ENCODE data around the gene SLC9A1.

The SLC9A1 gene

DNA sequence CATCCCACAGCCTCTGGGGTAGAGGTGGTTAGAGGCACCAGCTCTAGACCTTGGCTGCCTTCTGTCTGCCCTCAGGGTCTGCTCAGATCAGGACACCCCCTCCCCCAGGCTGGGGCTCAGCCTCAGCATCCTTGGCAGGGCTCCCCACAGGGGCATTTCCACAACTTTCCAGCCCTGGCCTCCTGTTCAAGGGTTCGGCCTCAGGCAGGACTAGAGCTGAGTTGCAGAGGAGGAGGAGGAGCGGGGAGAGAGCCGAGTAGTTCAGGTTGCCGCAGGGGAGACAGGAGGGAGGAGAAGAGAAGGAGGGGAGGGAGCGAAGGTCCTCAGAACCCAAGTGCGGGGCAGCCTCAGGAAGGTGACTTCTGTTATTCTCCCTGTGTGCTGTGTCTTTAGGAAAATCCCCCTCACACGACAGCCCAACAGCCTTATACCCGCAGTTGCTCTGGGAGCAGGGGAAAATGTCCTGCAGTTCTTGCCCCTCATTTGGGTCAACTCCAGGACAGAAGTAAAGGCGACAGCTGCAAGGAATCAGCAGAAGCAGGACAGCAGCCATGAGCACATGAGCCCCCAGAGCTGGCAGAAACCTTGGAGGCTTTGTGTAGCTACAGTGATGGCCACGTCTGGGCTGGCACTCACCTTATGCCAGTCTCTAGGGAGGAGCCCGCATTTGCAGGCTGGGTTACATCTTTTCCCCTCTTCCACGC, 95.8 kb downstream of the SLC9A1 start:
- no peak for DNase-seq

DNA sequence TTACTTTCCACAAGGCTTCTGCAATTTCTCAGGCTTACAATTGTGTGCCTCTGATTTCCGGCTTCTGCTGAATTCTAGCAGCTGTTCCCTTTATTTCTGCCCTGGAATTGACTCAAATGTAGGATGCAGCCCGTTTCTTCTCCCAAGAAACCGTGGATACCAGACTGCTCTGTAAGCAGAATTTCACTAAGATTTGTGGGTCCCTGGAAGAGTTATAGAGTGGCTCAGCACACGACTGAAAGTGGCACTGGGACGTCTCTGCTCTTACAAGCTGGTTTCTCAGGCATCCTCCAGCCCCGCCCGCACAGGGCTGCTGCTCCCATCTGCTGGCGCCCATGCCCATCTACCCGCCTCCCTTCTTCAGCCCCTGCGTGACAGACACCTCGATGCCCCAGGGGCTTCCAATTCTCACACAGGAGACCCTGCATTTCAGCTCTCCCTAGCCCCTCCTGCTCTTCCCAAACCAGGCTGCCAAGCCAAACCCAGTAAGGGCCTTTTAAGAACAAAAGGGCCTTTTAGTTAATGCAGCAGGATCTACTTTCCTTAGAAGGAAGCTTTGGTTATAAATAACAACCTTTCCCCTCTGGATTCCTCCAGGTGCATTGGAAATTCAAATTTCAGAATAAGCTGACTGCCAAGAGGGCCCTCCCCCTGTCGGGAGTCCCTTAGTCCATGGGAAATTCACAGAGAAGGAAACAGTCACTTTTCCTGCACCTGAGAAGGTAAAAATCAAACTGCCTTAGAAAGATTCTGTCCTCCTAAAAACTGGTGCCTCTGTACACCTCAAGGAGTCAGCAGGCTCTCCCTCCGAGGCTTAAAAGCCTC, 96.9 kb downstream of the SLC9A1 start:
- no peak for DNase-seq

DNA sequence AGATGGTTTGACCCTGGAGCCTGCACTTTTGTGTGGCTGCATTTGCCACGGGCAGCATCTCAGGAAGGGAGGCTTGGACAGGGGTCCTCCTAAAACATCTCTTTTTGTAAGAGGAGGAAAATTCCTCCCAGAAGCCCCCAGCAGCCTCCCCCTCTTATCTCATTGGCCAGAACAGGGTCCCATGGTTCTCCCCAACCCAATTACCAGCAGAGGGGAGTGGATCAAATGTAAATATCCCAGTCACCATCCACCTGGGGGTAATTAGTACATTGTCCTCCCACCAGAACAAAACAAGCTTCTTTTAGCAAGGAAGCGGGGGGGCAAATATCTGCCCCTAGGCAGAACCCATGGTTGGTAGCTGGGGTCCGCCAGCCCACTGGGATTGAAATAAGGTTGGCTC, 97.5 kb downstream of the SLC9A1 start:
- no peak for DNase-seq

DNA sequence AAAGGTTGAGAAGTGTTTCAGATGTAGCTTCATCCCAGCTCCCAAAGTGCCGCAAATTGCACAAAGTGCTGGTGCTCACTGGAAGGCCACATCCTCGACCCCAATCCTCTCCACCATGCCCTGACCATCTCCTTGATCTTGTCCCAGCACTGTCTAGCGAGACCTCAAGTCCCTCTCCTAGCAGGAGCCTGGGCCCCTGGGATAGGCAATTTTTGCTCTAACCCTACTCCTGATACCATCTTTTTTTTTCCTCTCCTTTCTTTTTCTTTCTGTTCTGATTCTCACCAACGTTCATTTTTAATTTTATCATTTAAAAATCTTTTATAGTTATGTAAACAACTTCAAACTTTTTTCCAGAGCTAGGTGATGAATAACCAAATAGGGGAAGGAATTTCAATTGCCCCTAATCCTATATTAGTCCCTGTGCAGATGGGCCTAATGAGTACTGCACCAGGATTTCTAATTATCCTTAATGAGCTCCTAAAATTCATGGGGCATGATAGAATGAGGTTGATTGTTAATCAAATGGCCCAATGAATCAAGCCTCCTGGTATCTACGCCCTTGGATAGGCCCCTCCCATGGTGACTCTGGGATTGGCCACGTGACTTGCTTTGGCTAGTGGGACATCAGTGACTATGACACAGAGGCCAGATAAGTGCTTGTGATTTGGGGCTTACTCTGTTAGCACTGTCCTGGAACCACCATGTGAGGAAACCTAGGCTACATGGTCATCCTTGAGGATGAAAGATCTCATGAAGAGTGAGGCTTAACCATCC, 100.8 kb downstream of the SLC9A1 start:
- DNase-seq: no peak

DNA sequence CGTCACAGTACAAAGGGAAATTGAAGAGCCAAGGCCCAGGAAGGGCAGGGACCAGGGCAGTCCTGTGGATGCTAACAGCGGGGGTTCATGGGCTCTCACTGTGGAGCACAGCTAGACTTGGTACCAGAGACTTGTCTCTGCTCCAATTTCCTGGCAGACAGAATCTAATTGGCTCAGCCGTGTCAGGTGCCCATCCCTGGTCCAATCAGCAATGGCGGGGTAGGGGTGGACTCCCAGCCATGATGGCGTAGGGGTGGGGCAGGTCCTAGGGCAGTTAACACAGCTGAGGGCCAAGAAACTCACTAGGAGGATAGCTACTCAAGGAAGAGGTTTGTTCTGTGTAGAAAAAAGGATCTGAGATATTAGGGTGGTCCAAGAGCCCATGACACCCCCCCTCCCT, 102.4 kb downstream of the SLC9A1 start:
- no peak for DNase-seq

DNA sequence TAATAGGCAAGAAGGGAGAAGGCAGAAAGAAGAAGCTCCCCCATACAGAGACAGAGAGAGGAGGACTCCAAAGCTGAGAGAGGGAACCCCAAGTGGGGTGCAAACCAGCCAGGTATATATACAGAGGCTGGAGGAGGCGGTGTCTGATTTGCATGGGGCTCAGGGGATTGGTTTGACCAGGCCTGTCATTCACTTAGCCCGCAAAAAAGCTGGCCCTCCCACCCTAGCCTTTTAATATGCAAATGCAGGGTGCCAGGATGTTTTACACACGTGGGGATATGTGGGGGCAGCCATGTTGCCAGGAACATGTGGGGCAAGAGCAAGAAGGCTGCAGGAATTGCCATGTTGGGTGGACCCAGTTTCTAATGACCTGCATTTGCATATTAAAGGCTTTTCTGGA, 105.3 kb downstream of the SLC9A1 start:
- no peak for DNase-seq

DNA sequence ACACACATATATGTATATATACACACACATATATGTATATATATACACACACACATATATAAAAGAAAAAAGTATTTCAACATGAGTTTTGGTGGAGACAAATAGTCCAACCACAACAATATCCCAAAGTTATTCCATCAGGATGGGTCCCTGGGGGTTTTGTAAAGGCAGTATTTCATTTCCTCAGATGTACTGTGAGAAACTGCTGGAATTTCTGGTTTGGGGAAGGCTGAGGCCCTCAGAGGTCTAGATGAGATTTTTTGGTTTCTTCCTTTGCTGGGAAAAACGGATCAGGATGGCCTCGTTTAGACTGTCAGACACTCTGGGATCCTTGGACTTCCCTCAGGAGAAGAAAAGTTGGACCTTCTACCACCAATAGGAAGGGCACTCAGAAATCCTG, 105.8 kb downstream of the SLC9A1 start:
- DNase-seq: no peak
